Hepatocyte (in vitro differentiated cells): ENCODE data around the gene CAD. TPM values are rescaled to one million over a fixed set of nuclear protein-coding genes. Genes with fewer than 3 reads are reported as not detected.

Experiments
- DNase-seq: peaks from one replicate; pipeline ENCODE4 v3.0.0-alpha.2; 2016; ENCODE audit warnings: low spot score
- H2AFZ ChIP-seq: fragments of 200-600 bp; sonication (generic); 2 replicates; pipeline ENCODE4 v1.6.0; 2016; ENCODE audit warnings: antibody characterized with exemption, mild to moderate bottlenecking
- H3K27ac ChIP-seq: fragments of 200-600 bp; sonication (generic); 2 replicates; pipeline ENCODE4 v1.5.1; 2016; ENCODE audit warnings: mild to moderate bottlenecking
- H3K27me3 ChIP-seq: fragments of 200-600 bp; sonication (generic); 2 replicates; pipeline ENCODE4 v1.6.1; 2016
- H3K36me3 ChIP-seq: fragments of 200-600 bp; sonication (generic); replicated peaks from 2 replicates; pipeline ENCODE4 v1.5.1; 2016; ENCODE audit warnings: low read depth; ENCODE audit not compliant: insufficient read depth
- H3K4me1 ChIP-seq: fragments of 200-600 bp; sonication (generic); 2 replicates; pipeline ENCODE4 v1.5.1; 2016; ENCODE audit warnings: mild to moderate bottlenecking, moderate library complexity; ENCODE audit not compliant: insufficient read depth
- H3K4me2 ChIP-seq: fragments of 200-600 bp; sonication (generic); 2 replicates; pipeline ENCODE4 v1.6.0; 2016
- H3K4me3 ChIP-seq: fragments of 200-600 bp; sonication (generic); 2 replicates; pipeline ENCODE4 v1.5.1; 2016; ENCODE audit warnings: mild to moderate bottlenecking
- H3K79me2 ChIP-seq: fragments of 200-600 bp; sonication (generic); 2 replicates; pipeline ENCODE4 v1.6.0; 2017; ENCODE audit warnings: mild to moderate bottlenecking
- H3K9me2 ChIP-seq: fragments of 200-600 bp; sonication (generic); replicated peaks from 2 replicates; pipeline ENCODE4 v1.6.0; 2017; ENCODE audit warnings: mild to moderate bottlenecking; ENCODE audit not compliant: insufficient read depth
- H3K9me3 ChIP-seq: fragments of 200-600 bp; sonication (generic); 2 replicates; pipeline ENCODE4 v1.5.1; 2016; ENCODE audit warnings: low read depth, mild to moderate bottlenecking
- H4K20me1 ChIP-seq: fragments of 200-600 bp; sonication (generic); 2 replicates; pipeline ENCODE4 v1.6.0; 2016; ENCODE audit warnings: mild to moderate bottlenecking; ENCODE audit not compliant: insufficient read depth, poor library complexity, severe bottlenecking
- EZH2 ChIP-seq: fragments of 200-600 bp; sonication (generic); IDR thresholded peaks from 2 replicates; pipeline ENCODE4 v1.6.1; 2016; ENCODE audit warnings: antibody characterized with exemption, mild to moderate bottlenecking, borderline replicate concordance
- EZH2phosphoT487 ChIP-seq: fragments of 200-600 bp; sonication (generic); IDR thresholded peaks from one replicate; pipeline ENCODE4 v1.6.1; 2018; ENCODE audit warnings: antibody characterized with exemption, mild to moderate bottlenecking, low read depth, moderate library complexity; ENCODE audit not compliant: unreplicated experiment, severe bottlenecking
- WGBS: methylation state at CpG from one replicate; pipeline ENCODE4 v1.1.6; 2016; ENCODE audit warnings: low lambda C conversion rate; ENCODE audit errors: missing lambda C conversion rate; 5-methylcytosine and 5-hydroxymethylcytosine counted together
- polyA plus RNA-seq: library from polyadenylated mRNA; unstranded; fragments of >200 nt; fragmentation: Nextera tagmentation; extraction: Ambion mirVana; gene quantifications from 2 replicates; pipeline ENCODE4 v1.2.1, GENCODE V29; 2016
- total RNA-seq: library from RNA; depleted of rRNA; stranded (reverse); fragments of >200 nt; gene quantifications from 2 replicates; pipeline ENCODE4 v1.2.3, GENCODE V29; 2014
- TF ChIP-seq, protein P1 (sequence below): fragments of 200-600 bp; sonication (generic); IDR thresholded peaks from 2 replicates; pipeline ENCODE4 v1.5.1; 2016; ENCODE audit warnings: antibody characterized with exemption, mild to moderate bottlenecking; ENCODE audit not compliant: poor library complexity

CAD gene
- total and polyA plus RNA-seq, 2 experiments from 2014 or later: 16.6 to 20.7 TPM

GRCh38 chr2:27241761-27242613, 24.8 kb downstream of the CAD start:
- H4K20me1 ChIP-seq: no peaks in the 10 kb centered on the region
- no peak for DNase-seq
- WGBS: 92% methylated on average over 24 of the region's 24 CpGs
- no peak overlapping the region for H3K27ac ChIP-seq
- H3K9me3 ChIP-seq: no peaks in the 10 kb centered on the region
- TF ChIP-seq, protein P1, sequence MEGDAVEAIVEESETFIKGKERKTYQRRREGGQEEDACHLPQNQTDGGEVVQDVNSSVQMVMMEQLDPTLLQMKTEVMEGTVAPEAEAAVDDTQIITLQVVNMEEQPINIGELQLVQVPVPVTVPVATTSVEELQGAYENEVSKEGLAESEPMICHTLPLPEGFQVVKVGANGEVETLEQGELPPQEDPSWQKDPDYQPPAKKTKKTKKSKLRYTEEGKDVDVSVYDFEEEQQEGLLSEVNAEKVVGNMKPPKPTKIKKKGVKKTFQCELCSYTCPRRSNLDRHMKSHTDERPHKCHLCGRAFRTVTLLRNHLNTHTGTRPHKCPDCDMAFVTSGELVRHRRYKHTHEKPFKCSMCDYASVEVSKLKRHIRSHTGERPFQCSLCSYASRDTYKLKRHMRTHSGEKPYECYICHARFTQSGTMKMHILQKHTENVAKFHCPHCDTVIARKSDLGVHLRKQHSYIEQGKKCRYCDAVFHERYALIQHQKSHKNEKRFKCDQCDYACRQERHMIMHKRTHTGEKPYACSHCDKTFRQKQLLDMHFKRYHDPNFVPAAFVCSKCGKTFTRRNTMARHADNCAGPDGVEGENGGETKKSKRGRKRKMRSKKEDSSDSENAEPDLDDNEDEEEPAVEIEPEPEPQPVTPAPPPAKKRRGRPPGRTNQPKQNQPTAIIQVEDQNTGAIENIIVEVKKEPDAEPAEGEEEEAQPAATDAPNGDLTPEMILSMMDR: no peak
- no peak for TF ChIP-seq EZH2
- TF ChIP-seq EZH2phosphoT487: no peak
- no peaks in the 10 kb centered on the region for H3K79me2 ChIP-seq
- H3K4me3 ChIP-seq: no peak overlapping the region
- H3K4me2 ChIP-seq: no peak overlapping the region
- H3K9me2 ChIP-seq: no peaks in the 10 kb centered on the region
- no peaks in the 10 kb centered on the region for H3K27me3 ChIP-seq
- no peak overlapping the region for H2AFZ ChIP-seq
- no peaks in the 10 kb centered on the region for H3K36me3 ChIP-seq
- no peaks in the 10 kb centered on the region for H3K4me1 ChIP-seq

DNA sequence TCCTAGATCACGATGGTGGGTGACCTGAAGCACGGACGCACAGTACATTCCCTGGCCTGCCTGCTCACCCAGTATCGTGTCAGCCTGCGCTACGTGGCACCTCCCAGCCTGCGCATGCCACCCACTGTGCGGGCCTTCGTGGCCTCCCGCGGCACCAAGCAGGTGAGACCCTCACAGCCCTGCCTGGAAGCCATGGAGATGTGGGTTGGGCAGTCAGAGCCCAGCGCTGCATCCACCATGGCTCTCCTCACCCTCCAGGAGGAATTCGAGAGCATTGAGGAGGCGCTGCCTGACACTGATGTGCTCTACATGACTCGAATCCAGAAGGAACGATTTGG, 25.4 kb downstream of the CAD start:
- no peaks in the 10 kb centered on the region for H3K27me3 ChIP-seq
- 97% methylated on average over 16 of the region's 16 CpGs for WGBS
- H4K20me1 ChIP-seq: no peaks in the 10 kb centered on the region
- H3K9me2 ChIP-seq: no peaks in the 10 kb centered on the region
- H2AFZ ChIP-seq: no peak overlapping the region
- no peak overlapping the region for H3K4me3 ChIP-seq
- no peaks in the 10 kb centered on the region for H3K9me3 ChIP-seq
- H3K27ac ChIP-seq: no peak overlapping the region
- H3K4me2 ChIP-seq: no peak overlapping the region
- no peaks in the 10 kb centered on the region for H3K4me1 ChIP-seq
- DNase-seq: no peak
- no peaks in the 10 kb centered on the region for H3K36me3 ChIP-seq
- H3K79me2 ChIP-seq: no peaks in the 10 kb centered on the region
- TF ChIP-seq, protein P1: no peak
- TF ChIP-seq EZH2: no peak
- TF ChIP-seq EZH2phosphoT487: no peak

DNA sequence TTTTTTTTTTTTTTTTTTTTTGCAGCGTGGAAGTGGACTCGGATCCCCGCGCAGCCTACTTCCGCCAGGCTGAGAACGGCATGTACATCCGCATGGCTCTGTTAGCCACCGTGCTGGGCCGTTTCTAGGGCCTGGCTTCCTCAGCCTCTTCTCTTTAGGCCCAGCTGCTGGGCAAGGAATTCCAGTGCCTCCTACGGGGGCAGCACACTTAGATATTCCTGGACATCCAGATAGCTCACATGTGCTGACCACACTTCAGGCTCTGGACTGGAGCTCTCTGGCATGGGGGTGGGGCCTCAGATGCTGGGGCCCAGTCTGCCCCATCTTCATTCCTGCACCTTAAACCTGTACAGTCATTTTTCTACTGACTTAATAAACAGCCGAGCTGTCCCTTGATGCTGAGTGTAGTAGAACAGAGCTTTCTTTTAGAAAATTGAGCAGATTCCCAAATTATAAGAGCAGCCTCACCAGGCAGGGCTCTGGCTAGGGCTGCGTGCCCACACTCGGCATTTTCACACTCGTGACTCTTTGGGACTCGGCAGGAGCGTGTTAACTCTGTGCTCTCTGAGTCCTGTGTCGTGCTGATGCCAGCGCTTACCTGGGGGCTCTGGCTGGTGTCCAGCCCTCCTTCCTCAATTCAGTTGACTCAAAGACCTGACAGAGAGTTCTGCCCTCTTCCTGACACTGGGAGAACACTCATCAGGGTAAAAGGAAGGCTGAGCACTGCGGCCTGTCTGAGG, 26.4 kb downstream of the CAD start:
- H2AFZ ChIP-seq: no peak overlapping the region
- no peaks in the 10 kb centered on the region for H3K79me2 ChIP-seq
- no peak for TF ChIP-seq EZH2phosphoT487
- TF ChIP-seq EZH2: no peak
- TF ChIP-seq, protein P1: no peak
- H3K9me3 ChIP-seq: no peaks in the 10 kb centered on the region
- H3K4me2 ChIP-seq: no peak overlapping the region
- H3K27me3 ChIP-seq: no peaks in the 10 kb centered on the region
- no peak for DNase-seq
- H3K27ac ChIP-seq: no peak overlapping the region
- H3K4me3 ChIP-seq: no peak overlapping the region
- H3K4me1 ChIP-seq: no peaks in the 10 kb centered on the region
- no peaks in the 10 kb centered on the region for H3K36me3 ChIP-seq
- H3K9me2 ChIP-seq: no peaks in the 10 kb centered on the region
- 94% methylated on average over 19 of the region's 19 CpGs for WGBS
- no peaks in the 10 kb centered on the region for H4K20me1 ChIP-seq
